GM19043 (cell line): ENCODE data around the gene MELTF.
"Not testable (repeated sequence)": the region's sequence is repeated elsewhere in the genome, so short reads cannot be mapped to it uniquely, and the experiment has no call there.

ENCODE experiments used
- ATAC-seq: cut with Tn5 transposase; IDR thresholded peaks from one replicate; pipeline ENCODE4 v1.9.1; 2021; ENCODE audit warnings: low read depth; ENCODE audit not compliant: unreplicated experiment

MELTF gene

GRCh38 chr3:197029511-197030167 is at the start of gene MELTF:
MELTF (minus strand) TSS chr3:197029817; CDS start chr3:197029702, 115 bp downstream.
- ATAC-seq, result peak; percentile 73

- no peak for ATAC-seq
These were observed 46.8 kb upstream of the MELTF start for GRCh38 chr3:197076415-197076814.

GRCh38 chr3:197068077-197068476 is 38.5 kb upstream of the MELTF start:
- ATAC-seq, result no peak

GRCh38 chr3:197064771-197065170 is 35.2 kb upstream of the MELTF start:
- no peak for ATAC-seq

- ATAC-seq, result no peak
These were observed 32.8 kb upstream of the MELTF start for GRCh38 chr3:197062446-197062845.

- ATAC-seq, result not testable (repeated sequence)
These were observed 22.0 kb upstream of the MELTF start for GRCh38 chr3:197051637-197052036.

- ATAC-seq, result peak; percentile 50
These were observed 20.9 kb upstream of the MELTF start for GRCh38 chr3:197050511-197050910.

GRCh38 chr3:197042539-197042938 is 12.9 kb upstream of the MELTF start:
- ATAC-seq, result no peak

GRCh38 chr3:197041875-197042488 is 12.4 kb upstream of the MELTF start:
- ATAC-seq, result no peak

GRCh38 chr3:197040658-197041057 is 11.0 kb upstream of the MELTF start:
- ATAC-seq, result no peak

- no peak for ATAC-seq
These were observed 9.3 kb upstream of the MELTF start for GRCh38 chr3:197038679-197039462.

GRCh38 chr3:197035577-197035976 is 6.0 kb upstream of the MELTF start:
- ATAC-seq, result no peak

GRCh38 chr3:197034778-197035177 is 5.2 kb upstream of the MELTF start:
- ATAC-seq, result not testable (repeated sequence)

GRCh38 chr3:197033764-197034163 is 4.1 kb upstream of the MELTF start:
- not testable (repeated sequence) for ATAC-seq

- ATAC-seq, result no peak
These were observed 2.0 kb upstream of the MELTF start for GRCh38 chr3:197031315-197032285.

- ATAC-seq, result no peak
These were observed 1.0 kb upstream of the MELTF start for GRCh38 chr3:197030379-197031314.

- no peak for ATAC-seq
These were observed 698 bp downstream of the MELTF start for GRCh38 chr3:197028728-197029510.

GRCh38 chr3:197027896-197028727 is 1.5 kb downstream of the MELTF start:
- ATAC-seq, result no peak
